SU-DHL-6 (cell line): ENCODE data around the gene CAMK2N2.

ENCODE experiments used
- H2AFZ ChIP-seq: fragments of 200-600 bp; sonication (generic); 2 replicates; pipeline ENCODE4 v1.6.1; 2014; ENCODE audit warnings: low read depth, mild to moderate bottlenecking, moderate library complexity, mixed read lengths, antibody characterized with exemption, low read length; ENCODE audit not compliant: severe bottlenecking
- H3F3A ChIP-seq: fragments of 200-600 bp; shearing (Covaris generic); 2 replicates; pipeline ENCODE4 v1.6.0; 2016; ENCODE audit warnings: antibody characterized with exemption, mild to moderate bottlenecking; ENCODE audit not compliant: insufficient read depth
- H3K27ac ChIP-seq: fragments of 200-600 bp; sonication (generic); 2 replicates; pipeline ENCODE4 v1.5.1; 2016; ENCODE audit warnings: low read depth, mild to moderate bottlenecking, low read length, moderate library complexity, mixed read lengths
- H3K27me3 ChIP-seq: fragments of 200-600 bp; sonication (generic), shearing (Covaris generic); 2 replicates; pipeline ENCODE4 v1.6.0; 2014; ENCODE audit warnings: mild to moderate bottlenecking, low read length
- H3K36me3 ChIP-seq: fragments of 200-600 bp; sonication (generic); 2 replicates; pipeline ENCODE4 v1.6.1; 2014; ENCODE audit warnings: mild to moderate bottlenecking, low read length, mixed read lengths
- H3K4me2 ChIP-seq: fragments of 300-600, 200-600 bp; shearing (Covaris generic), sonication (generic); 2 replicates; pipeline ENCODE4 v1.6.0; 2014; ENCODE audit warnings: low read length, low read depth, mild to moderate bottlenecking; ENCODE audit not compliant: poor library complexity, severe bottlenecking
- H3K4me3 ChIP-seq: fragments of 200-600 bp; sonication (generic); 2 replicates; pipeline ENCODE4 v1.5.1; 2014; ENCODE audit warnings: antibody characterized with exemption, low read length, mild to moderate bottlenecking, mixed read lengths; ENCODE audit not compliant: insufficient read depth, poor library complexity, severe bottlenecking
- H3K79me2 ChIP-seq: fragments of 200-600 bp; sonication (generic); 2 replicates; pipeline ENCODE4 v1.6.1; 2014; ENCODE audit warnings: mild to moderate bottlenecking, low read length, moderate library complexity; ENCODE audit not compliant: insufficient read depth
- H3K9ac ChIP-seq: fragments of 200-600 bp; sonication (generic); 2 replicates; pipeline ENCODE4 v1.7.0; 2014; ENCODE audit warnings: mild to moderate bottlenecking, low read length
- H3K9me2 ChIP-seq: fragments of 200-600 bp; sonication (generic); replicated peaks from 2 replicates; pipeline ENCODE4 v1.6.1; 2014; ENCODE audit warnings: low read length; ENCODE audit not compliant: insufficient read depth
- H3K9me3 ChIP-seq: fragments of 200-600 bp; sonication (generic); 2 replicates; pipeline ENCODE4 v1.6.1; 2014; ENCODE audit warnings: low read length, mixed read lengths; ENCODE audit not compliant: insufficient read depth
- H4K20me1 ChIP-seq: fragments of 200-600 bp; sonication (generic); 2 replicates; pipeline ENCODE4 v1.6.1; 2014; ENCODE audit warnings: low read depth, mild to moderate bottlenecking, antibody characterized with exemption, low read length, moderate library complexity, mixed read lengths
- EZH2phosphoT487 ChIP-seq: fragments of 200-600 bp; sonication (generic), shearing (Covaris generic); conservative IDR thresholded peaks from 2 replicates; pipeline ENCODE4 v1.6.1; 2018; ENCODE audit warnings: mild to moderate bottlenecking, antibody characterized with exemption, low read length, moderate library complexity, mixed read lengths
- TF ChIP-seq, protein P1 (sequence below): fragments of 200-600 bp; sonication (generic); IDR thresholded peaks from one replicate; pipeline ENCODE4 v1.5.1; 2017; ENCODE audit warnings: antibody characterized with exemption, mild to moderate bottlenecking, low read length, moderate library complexity; ENCODE audit not compliant: insufficient read depth, poor library complexity, severe bottlenecking

Gene CAMK2N2

GRCh38 chr3:184218814-184219213, 42.5 kb downstream of the CAMK2N2 start:
- Histone ChIP-seq H3K27ac (no peak overlapping the region), H3K9ac (no peak overlapping the region), H3F3A (no peaks in the 10 kb centered on the region), H2AFZ (no peak overlapping the region), H3K4me2 (no peak overlapping the region), H4K20me1 (no peaks in the 10 kb centered on the region), H3K27me3 (no peaks in the 10 kb centered on the region), H3K9me2 (no peaks in the 10 kb centered on the region), H3K4me3 (no peak overlapping the region), H3K36me3 (no peaks in the 10 kb centered on the region), H3K79me2 (no peaks in the 10 kb centered on the region), H3K9me3 (no peaks in the 10 kb centered on the region)
- TF ChIP-seq EZH2phosphoT487: no peak
- TF ChIP-seq, protein P1, sequence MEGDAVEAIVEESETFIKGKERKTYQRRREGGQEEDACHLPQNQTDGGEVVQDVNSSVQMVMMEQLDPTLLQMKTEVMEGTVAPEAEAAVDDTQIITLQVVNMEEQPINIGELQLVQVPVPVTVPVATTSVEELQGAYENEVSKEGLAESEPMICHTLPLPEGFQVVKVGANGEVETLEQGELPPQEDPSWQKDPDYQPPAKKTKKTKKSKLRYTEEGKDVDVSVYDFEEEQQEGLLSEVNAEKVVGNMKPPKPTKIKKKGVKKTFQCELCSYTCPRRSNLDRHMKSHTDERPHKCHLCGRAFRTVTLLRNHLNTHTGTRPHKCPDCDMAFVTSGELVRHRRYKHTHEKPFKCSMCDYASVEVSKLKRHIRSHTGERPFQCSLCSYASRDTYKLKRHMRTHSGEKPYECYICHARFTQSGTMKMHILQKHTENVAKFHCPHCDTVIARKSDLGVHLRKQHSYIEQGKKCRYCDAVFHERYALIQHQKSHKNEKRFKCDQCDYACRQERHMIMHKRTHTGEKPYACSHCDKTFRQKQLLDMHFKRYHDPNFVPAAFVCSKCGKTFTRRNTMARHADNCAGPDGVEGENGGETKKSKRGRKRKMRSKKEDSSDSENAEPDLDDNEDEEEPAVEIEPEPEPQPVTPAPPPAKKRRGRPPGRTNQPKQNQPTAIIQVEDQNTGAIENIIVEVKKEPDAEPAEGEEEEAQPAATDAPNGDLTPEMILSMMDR: no peak

DNA sequence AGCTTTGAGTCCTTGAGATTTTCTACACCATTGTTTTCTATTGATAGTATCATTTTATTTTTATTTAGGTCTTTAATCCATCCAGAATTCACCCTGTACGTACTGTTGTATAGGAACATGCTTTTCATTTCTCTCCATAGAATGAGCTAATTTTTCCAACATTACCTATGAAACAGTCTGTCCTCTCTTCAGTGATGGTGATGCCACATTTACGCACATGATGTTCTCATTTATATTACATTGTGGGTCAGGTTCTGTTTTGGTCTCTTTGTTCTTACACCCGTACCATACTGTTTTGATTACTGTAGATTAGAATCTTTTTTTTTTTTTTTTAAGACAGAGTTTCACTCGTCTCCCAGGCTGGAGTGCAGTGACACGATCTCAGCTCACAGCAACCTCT, 49.6 kb downstream of the CAMK2N2 start:
- H3K9ac ChIP-seq: no peak overlapping the region
- H3K79me2 ChIP-seq: no peaks in the 10 kb centered on the region
- H3K36me3 ChIP-seq: no peaks in the 10 kb centered on the region
- no peaks in the 10 kb centered on the region for H3K9me2 ChIP-seq
- TF ChIP-seq EZH2phosphoT487: no peak
- TF ChIP-seq, protein P1: no peak
- H2AFZ ChIP-seq: no peak overlapping the region
- no peaks in the 10 kb centered on the region for H3K27me3 ChIP-seq
- no peak overlapping the region for H3K4me2 ChIP-seq
- H3F3A ChIP-seq: no peaks in the 10 kb centered on the region
- no peaks in the 10 kb centered on the region for H4K20me1 ChIP-seq
- H3K4me3 ChIP-seq: no peak overlapping the region
- no peaks in the 10 kb centered on the region for H3K9me3 ChIP-seq
- no peak overlapping the region for H3K27ac ChIP-seq

DNA sequence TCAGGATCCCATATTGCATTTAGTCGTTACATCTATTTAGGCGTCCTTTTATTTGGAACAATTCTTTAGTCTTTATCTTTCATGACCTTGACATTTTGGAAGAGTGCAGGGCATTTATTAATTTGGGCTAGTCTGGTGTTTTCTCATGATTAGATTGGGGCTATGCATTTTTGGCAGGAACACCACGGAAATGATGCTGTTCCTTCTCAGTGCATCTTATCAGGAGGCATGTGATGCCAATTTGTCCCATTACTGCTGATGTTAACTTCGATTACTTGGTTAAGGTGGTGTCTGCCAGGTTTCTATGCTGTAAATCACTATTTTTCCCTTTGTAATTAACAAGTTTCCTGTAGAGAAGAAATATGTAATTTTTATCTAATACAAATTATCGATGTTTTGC, 50.1 kb downstream of the CAMK2N2 start:
- TF ChIP-seq, protein P1: no peak
- no peaks in the 10 kb centered on the region for H3K9me3 ChIP-seq
- no peaks in the 10 kb centered on the region for H3K27me3 ChIP-seq
- H3K9me2 ChIP-seq: no peaks in the 10 kb centered on the region
- H2AFZ ChIP-seq: no peak overlapping the region
- no peak overlapping the region for H3K4me2 ChIP-seq
- H3K27ac ChIP-seq: no peak overlapping the region
- no peaks in the 10 kb centered on the region for H4K20me1 ChIP-seq
- no peak overlapping the region for H3K9ac ChIP-seq
- H3K4me3 ChIP-seq: no peak overlapping the region
- no peaks in the 10 kb centered on the region for H3K79me2 ChIP-seq
- H3K36me3 ChIP-seq: no peaks in the 10 kb centered on the region
- H3F3A ChIP-seq: no peaks in the 10 kb centered on the region
